Pancreas (tissue), 10 donors: ENCODE results near the gene ALG6. TPM values are rescaled to one million over a fixed set of nuclear protein-coding genes. Genes with fewer than 3 reads are reported as not detected.

Source experiments
- ATAC-seq, 4 donors: fragments of 200-7000 bp; cut with Tn5 transposase; one replicate each; pipeline versions ENCODE4 v1.8.0 to v1.9.1; 2020; ENCODE audit warnings: mild to moderate bottlenecking in 4 of 4, moderate library complexity in 4 of 4
- DNase-seq, 6 donors: peaks; one replicate each; pipeline ENCODE4 v3.0.0-alpha.2; 2020
- FAIRE-seq: peaks from 2 replicates; lab custom pipeline; 2012; peaks lifted over from hg19 to GRCh38; lab: Jason Lieb, UNC
- H3K27ac ChIP-seq, 4 donors: fragments of 200-600 bp; sonication (generic); 1 replicate in 3 of 4; 2 replicates in 1 of 4; pipeline versions ENCODE4 v1.5.0 to v1.8.0; 2020
- H3K27me3 ChIP-seq, 4 donors: fragments of 200-600 bp; one replicate each; pipeline ENCODE4 v1.8.0; 2021
- H3K36me3 ChIP-seq, 3 donors: fragments of 200-600 bp; sonication (generic) in 1 of 3; one replicate each; pipeline versions ENCODE4 v1.5.0 to v1.8.0; 2020 to 2021
- H3K4me1 ChIP-seq, 3 donors: fragments of 200-600 bp; one replicate each; pipeline ENCODE4 v1.8.0; 2021
- H3K4me3 ChIP-seq, 4 donors: fragments of 200-600 bp; sonication (generic) in 2 of 4; one replicate each; pipeline versions ENCODE4 v1.5.0 to v1.8.0; 2020 to 2021
- H3K9me3 ChIP-seq, 4 donors: fragments of 200-600 bp; one replicate each; pipeline ENCODE4 v1.8.0; 2021
- WGBS, 2 donors: extraction: QIAGEN DNeasy Blood & Tissue Kit; methylation state at CpG; one replicate each; pipeline ENCODE4 v1.1.7; 2013; 5-methylcytosine and 5-hydroxymethylcytosine counted together
- intact Hi-C, 3 donors: fragments of 100-400 bp; cut with DNase I; formaldehyde crosslinking; loops; one replicate each; pipeline versions ENCODE4 v1.11.1 to v1.14.2; 2022
- polyA plus RNA-seq, 2 donors: library from polyadenylated mRNA; stranded (reverse); fragments of 200-250 nt; gene quantifications; one replicate each; pipeline ENCODE4 v1.2.3, GENCODE V29; 2013
- total RNA-seq, 6 donors: library from RNA; stranded (reverse); fragmentation: NEBNext Ultra II Directional in 4 of 6; extraction: Animal tissue kit (Norgen Biotek cat#: 25700) in 4 of 6; gene quantifications; one replicate each; pipeline versions ENCODE4 v1.2.1 to v1.2.4, GENCODE V29; 2021 to 2023
- TF ChIP-seq, protein P1 (sequence below), 4 donors: fragments of 200-600 bp; sonication (generic) in 3 of 4; IDR thresholded peaks; one replicate each; pipeline versions ENCODE4 v1.5.0 to v1.8.0; 2021; ENCODE audit warnings: antibody characterized with exemption in 4 of 4
- donor health status: healthy with polysubstance abuse.
- donor health status: DM: no; HTN: no; CAD: no; lungs with moderate emphysema.
- donor health status: DM: no; HTN: no; CAD: no.
- donor health status: control.
- donor health status: control.
- donor health status: Bipolar disorder and iron deficiency.
- donor health status: DM: yes; HTN: yes; CAD: no.
- donor health status: DM: no; HTN: no; CAD: no.
- donor health status: DM: no; HTN: no; CAD: no.
- donor health status: DM: yes; HTN: yes; CAD: no.

The ALG6 gene
- total and polyA plus RNA-seq, 8 donors, result 3.1 to 11.5 (median 5.2) TPM

DNA sequence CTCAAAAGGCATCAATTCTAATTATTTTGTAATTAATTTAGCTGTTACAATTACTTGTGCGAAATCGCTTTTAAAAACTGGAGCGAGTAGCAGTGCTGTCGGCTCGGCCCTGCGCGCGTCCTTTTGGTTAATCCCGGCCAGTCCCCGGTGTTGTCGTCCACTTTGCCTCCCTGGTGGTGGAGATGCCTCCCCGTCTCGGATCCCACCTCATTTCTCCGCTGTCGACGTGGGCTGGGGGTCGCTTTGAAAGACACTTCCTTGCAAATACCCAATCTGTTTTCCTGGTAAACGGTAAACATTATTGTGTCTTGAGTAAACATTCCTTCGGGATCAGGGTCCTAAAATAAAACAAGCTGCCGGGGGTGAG is 41.3 kb upstream of the ALG6 start:
- Histone ChIP-seq H3K4me3 (no peak overlapping the region), H3K4me1 (peaks cover 0 to 7% (median 0%) of the 10 kb centered on the region in 3 donors), H3K27me3 (peaks cover 9 to 70% (median 33%) of the 10 kb centered on the region in 4 donors), H3K27ac (no peak overlapping the region), H3K36me3 (no peaks in the 10 kb centered on the region), H3K9me3 (no peaks in the 10 kb centered on the region)
- DNase-seq (no peak), ATAC-seq (no peak), FAIRE-seq (no peak)
- WGBS, 2 donors, result 14 to 15% methylated on average over 20 of the region's 20 CpGs
- TF ChIP-seq, protein P1, sequence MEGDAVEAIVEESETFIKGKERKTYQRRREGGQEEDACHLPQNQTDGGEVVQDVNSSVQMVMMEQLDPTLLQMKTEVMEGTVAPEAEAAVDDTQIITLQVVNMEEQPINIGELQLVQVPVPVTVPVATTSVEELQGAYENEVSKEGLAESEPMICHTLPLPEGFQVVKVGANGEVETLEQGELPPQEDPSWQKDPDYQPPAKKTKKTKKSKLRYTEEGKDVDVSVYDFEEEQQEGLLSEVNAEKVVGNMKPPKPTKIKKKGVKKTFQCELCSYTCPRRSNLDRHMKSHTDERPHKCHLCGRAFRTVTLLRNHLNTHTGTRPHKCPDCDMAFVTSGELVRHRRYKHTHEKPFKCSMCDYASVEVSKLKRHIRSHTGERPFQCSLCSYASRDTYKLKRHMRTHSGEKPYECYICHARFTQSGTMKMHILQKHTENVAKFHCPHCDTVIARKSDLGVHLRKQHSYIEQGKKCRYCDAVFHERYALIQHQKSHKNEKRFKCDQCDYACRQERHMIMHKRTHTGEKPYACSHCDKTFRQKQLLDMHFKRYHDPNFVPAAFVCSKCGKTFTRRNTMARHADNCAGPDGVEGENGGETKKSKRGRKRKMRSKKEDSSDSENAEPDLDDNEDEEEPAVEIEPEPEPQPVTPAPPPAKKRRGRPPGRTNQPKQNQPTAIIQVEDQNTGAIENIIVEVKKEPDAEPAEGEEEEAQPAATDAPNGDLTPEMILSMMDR (IDR thresholded peaks at IDR 0.05), result no peak
- intact Hi-C loops, result loop anchor here in 1 of 3 donors (10.0 kb wide), 1 partner anchor 109 kb away; no protein-coding TSS in a partner anchor

DNA sequence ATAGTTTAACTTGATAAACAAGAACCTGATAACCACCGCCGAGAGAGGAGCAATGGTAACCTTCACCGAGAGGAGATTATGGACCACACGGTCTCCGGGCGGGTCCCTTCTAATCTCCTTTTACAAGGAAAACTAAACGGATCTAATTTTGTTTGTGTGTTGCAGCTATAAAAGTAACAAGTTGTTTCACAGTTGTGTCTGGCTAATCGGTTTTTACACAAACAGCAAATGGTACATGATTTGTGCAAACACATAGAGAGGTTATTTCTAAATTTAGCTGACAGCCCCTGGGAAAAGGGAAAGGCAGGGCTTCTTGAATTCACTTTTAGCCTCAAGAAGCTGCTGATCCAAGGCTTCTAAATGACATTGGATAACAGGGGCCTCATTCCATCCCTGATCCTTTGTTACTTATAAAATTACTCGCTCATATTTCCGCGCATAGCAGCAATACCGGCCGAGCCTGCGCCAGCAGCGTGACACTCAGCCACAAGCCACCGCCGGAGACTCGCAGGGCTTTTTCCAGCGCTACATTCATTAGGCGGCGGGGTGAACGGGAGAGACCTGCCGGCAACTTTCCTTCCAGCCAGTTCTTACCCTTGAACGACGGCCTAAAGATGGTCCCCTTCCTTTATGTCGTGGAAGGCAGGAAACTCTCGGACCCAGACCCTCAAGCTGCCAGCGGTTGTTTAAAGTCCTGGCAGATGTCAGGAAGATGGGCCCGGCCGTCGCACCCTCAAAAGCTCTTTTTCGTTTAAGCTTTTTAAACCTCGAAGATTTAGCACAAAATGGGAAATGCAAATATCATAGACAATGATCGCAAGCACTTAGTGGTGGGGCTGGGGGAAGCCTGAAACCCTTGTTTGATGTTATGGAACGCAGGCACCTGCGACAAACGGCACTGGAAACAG is 40.7 kb upstream of the ALG6 start:
- 16 to 17% methylated on average over 37 of the region's 37 CpGs for WGBS, 2 donors
- Histone ChIP-seq H3K27me3 (peaks cover 9 to 68% (median 31%) of the 10 kb centered on the region in 4 donors), H3K27ac (no peak overlapping the region), H3K4me1 (peaks cover 0 to 7% (median 0%) of the 10 kb centered on the region in 3 donors), H3K9me3 (no peaks in the 10 kb centered on the region), H3K4me3 (no peak overlapping the region), H3K36me3 (no peaks in the 10 kb centered on the region)
- DNase-seq (no peak), FAIRE-seq (no peak), ATAC-seq (no peak)
- TF ChIP-seq, protein P1 (IDR thresholded peaks at IDR 0.05), result no peak
- intact Hi-C loops, result loop anchor here in 1 of 3 donors (10.0 kb wide), 1 partner anchor 108 kb away; no protein-coding TSS in a partner anchor

DNA sequence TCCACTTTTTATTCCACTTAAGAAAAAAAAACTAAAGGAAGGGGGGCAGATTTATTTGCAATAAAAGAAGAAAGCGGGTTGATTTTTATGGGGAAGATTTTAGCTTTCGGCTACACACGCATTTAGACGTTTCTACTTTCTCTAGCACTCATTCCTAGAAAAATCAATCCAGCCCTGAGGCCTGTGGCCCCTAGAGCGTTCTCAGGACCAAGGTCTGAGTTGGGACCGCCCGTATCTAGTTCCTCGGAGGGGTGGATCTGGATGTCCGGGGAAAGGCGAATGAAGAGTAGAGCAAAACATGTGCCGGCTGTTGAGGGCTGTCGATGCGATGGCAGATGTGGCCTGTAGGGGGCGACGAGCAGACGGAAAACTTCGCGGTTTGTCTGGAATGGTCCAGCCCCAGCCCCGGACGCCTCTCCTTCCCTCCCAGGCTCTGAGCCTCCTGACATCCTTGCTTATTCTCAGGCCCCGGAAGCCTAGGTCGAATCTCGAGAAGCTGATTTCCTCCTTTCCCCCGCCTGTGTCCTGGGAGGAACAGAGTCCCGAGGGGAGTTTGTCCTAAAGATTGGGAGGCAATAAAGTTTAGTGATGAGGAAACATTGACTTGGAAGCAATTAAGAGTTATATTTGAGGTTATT is 39.9 kb upstream of the ALG6 start:
- Histone ChIP-seq H3K36me3 (no peaks in the 10 kb centered on the region), H3K4me3 (no peak overlapping the region), H3K4me1 (no peaks in the 10 kb centered on the region), H3K9me3 (no peaks in the 10 kb centered on the region), H3K27me3 (peaks cover 9 to 68% (median 32%) of the 10 kb centered on the region in 4 donors), H3K27ac (no peak overlapping the region)
- 10 to 11% methylated on average over 25 of the region's 25 CpGs for WGBS, 2 donors
- ATAC-seq (peak; percentile 53 to 94 (median 85)), DNase-seq (peak; percentile 19 to 82 (median 58)), FAIRE-seq (no peak)
- TF ChIP-seq, protein P1 (IDR thresholded peaks at IDR 0.05), result peak; percentile 40 to 64 (median 55)
- intact Hi-C loops, result loop anchor here in 1 of 3 donors (10.0 kb wide), 1 partner anchor 107 kb away; no protein-coding TSS in a partner anchor

DNA sequence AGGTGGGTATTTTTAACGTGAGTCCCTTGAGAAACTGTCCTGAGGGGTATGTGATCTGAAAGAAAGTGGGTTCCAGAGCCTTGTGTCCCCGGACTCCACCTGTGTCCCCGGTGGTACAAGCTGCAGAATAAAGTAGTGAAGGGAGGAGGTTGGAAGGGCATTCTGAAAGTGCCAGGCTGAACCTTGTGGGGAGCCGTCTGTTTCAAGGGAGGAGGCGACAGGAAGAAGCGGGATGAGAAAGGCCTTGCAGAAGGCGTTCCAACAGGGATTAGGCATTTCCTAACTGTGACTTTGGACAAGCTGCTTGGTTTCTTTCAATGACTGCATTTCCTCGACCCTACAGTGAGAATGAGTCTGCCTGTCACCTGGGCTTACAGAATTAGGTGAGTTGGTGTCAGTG is 39.3 kb upstream of the ALG6 start:
- no peaks in the 10 kb centered on the region for H3K9me3 ChIP-seq
- FAIRE-seq (no peak), ATAC-seq (no peak), DNase-seq (no peak)
- WGBS, 2 donors, result 55 to 60% methylated on average over 8 of the region's 8 CpGs
- H3K36me3 ChIP-seq, result no peaks in the 10 kb centered on the region
- H3K4me1 ChIP-seq, result no peaks in the 10 kb centered on the region
- peaks cover 9 to 71% (median 33%) of the 10 kb centered on the region in 4 donors for H3K27me3 ChIP-seq
- no peak overlapping the region for H3K27ac ChIP-seq
- TF ChIP-seq, protein P1 (IDR thresholded peaks at IDR 0.05), result no peak
- intact Hi-C loops, result loop anchor here in 1 of 3 donors (10.0 kb wide), 1 partner anchor 107 kb away; no protein-coding TSS in a partner anchor
- H3K4me3 ChIP-seq, result no peak overlapping the region
